ENCODE data around the gene CSPG5.

DNA sequence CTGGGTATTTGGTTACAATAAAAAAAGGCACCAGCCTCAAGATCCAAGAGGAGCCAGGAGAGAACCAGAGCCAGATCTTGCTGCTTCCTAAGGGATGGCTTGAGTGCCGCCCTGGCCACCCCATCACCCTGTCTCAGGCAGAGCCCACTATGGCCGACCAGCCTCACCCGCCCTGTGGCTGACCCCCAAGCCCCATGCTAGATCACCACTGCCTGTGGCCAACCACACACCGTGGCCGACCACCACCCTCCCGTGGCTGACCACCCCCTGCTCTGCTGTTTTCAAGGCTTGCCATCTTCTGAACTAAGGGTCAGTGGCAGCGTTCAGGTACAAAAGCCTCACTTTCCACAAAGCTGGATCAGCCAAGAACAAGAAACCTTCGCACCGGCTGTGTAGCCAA, 12.0 kb downstream of the CSPG5 start:
- TF ChIP-seq, protein P1, sequence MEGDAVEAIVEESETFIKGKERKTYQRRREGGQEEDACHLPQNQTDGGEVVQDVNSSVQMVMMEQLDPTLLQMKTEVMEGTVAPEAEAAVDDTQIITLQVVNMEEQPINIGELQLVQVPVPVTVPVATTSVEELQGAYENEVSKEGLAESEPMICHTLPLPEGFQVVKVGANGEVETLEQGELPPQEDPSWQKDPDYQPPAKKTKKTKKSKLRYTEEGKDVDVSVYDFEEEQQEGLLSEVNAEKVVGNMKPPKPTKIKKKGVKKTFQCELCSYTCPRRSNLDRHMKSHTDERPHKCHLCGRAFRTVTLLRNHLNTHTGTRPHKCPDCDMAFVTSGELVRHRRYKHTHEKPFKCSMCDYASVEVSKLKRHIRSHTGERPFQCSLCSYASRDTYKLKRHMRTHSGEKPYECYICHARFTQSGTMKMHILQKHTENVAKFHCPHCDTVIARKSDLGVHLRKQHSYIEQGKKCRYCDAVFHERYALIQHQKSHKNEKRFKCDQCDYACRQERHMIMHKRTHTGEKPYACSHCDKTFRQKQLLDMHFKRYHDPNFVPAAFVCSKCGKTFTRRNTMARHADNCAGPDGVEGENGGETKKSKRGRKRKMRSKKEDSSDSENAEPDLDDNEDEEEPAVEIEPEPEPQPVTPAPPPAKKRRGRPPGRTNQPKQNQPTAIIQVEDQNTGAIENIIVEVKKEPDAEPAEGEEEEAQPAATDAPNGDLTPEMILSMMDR (IDR thresholded peaks at IDR 0.05) = no peak
- TF ChIP-seq POLR2A (IDR thresholded peaks at IDR 0.05) = no peak
